GM21515 (cell line): Measurements from ENCODE around the gene ANK2.
A peak's percentile ranks its signal among the peaks of the same experiment; 100 is the strongest.

Source experiments
- ATAC-seq: cut with Tn5 transposase; IDR thresholded peaks from one replicate; pipeline ENCODE4 v1.9.1; 2021; ENCODE audit not compliant: unreplicated experiment

ANK2 gene

DNA sequence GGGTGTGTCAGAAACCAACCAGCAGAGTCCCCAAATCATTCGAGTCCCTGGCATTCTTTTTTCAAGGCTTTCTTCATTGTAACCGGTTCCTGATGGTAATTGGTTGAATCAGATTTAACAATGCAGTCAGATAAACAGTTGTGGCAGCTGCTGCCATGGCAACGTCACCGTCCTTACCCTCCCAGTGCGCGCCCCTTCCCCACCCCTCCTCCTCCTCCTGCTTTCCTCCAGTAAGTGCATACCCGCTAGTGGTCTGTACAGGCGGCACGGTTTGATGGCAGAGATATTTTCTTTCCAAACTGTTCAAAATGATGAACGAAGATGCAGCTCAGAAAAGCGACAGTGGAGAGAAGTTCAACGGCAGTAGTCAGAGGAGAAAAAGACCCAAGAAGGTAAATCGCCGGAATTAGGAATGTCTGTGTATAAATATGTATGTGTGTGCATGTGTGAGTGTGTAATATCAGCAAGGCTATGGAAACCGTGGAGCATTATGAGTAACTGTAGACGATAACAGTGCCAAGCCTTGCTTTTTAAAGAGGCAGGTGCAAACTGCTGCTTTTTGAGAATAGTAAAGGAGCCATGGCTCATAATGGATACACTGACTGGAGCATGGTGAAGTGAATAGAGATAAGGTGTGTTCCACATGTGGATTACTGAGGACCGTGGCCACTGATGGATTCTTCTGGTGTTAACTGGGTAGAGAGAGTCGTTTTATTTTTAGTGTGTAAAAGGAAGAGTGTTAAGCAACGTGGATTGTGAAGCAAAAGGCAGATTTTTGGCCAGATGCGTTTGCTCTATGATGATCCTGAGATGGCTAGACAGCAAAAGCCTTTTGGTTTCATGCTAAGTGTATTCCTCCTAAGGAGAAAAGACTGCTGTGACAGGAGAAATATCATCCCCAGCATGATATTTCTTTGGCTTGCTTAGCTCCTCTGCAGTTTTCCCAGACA, at the start of gene ANK2:
TSS of gene ANK2 (plus strand) at position 233 of the 950 bp plus-strand sequence. CDS start at position 309, 76 bp downstream.
- no peak for ATAC-seq

DNA sequence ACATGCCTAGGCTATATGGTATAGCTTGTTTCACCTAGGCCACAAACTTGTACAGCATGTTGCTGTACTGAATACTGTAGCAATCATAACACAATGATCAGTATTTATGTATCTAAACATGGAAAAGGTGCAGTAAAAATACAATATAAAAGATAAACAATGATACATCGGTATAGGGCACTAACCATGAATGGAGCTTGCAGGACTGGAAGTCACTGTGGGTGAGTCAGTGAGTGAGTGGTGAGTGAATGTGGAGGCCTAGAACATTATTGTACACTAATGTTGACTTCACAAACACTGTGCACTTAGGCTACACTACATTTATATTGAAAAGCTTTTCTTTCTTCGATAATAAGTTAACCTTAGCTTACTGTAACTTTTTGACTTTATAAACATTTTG, 45.6 kb upstream of the ANK2 start:
- ATAC-seq: no peak

DNA sequence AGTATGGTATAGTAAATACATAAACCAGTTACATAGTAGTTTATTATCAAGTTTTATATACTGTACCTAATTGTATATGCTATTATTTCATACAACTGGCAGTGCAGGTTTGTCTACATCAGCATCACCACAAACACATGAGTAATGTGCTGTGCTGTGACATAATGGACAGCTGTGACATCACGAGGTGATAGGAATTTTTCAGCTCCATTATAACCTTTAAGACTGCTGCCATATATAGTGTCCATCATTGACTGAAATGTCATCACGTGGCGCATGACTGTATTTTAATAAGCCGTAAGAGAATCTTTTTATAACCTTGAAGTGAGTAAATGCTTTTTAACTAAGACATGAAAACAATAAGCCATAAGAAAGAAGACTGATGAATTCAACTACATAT, 44.8 kb upstream of the ANK2 start:
- no peak for ATAC-seq

DNA sequence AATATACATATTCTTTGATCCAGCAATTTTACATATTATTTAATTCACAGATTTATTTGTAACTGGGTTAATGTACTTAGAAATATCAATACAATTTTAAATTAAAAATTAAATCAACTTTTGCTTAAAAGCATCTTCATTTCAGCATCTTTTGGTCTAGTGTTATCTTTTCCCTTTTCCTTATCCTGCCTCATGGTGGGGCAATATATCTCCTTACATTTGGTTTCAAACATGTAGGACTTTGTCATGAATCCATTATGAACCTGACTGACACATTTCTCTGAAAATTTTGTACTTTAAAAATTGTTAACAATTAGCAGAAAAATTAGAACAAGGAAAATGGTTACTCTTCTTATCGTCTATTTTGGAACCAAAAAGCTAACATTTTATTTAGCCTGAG, 42.8 kb upstream of the ANK2 start:
- ATAC-seq: no peak

DNA sequence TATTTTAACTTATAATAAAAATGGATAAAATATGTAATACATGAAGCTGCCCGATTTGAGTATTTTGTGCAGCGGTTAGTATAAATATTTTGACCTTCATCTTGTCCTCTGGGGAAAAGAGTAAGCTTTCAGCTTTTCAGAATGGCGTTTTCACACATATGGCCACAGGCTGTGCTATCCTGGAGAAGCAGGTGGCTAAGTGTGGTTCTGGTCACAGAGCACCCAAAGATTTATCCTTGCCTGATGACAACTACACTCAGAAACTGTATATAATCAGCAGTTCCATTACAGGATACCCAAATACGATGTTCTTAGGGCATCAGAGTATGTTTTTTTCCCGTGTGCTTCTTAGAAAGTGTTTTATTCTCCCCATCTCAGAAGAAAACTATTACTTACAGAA, 42.3 kb upstream of the ANK2 start:
- ATAC-seq: no peak

DNA sequence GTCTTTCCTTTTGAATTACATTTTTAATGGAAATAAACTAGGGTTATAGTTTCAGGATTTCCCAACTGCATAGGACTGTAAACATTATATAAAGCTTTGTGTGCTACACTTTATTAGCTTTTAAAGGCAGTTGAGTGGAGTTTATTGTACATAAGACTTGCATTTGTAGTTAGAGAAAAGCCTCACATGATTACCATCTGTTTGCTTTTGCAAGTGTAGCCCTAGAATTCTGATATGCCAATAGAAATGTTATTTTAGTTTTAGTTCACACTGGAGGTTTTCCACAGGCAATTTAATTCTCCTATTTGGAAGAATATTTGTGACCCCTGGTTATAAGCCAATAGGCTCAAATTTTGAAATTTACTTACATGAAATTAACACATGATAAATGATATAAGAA, 41.3 kb upstream of the ANK2 start:
- ATAC-seq: no peak

DNA sequence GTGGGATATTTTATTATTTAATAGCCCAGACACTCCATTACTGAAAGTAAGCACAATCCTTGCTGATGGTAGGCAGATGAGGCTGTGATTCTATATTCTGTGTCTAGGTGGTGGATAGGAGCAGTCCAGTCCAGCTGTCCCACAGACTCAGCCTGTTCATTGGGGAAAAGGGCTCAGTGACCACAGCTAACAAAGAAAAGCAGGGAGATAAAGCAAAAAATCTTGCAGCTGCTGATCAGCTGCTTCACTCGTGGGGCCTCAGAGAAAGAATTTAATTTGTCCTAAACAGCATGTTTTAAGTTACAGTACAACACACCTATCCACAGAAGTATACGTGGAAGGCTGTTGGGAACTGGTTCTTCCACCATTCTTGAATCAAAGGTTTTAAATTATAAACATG, 40.7 kb upstream of the ANK2 start:
- no peak for ATAC-seq

DNA sequence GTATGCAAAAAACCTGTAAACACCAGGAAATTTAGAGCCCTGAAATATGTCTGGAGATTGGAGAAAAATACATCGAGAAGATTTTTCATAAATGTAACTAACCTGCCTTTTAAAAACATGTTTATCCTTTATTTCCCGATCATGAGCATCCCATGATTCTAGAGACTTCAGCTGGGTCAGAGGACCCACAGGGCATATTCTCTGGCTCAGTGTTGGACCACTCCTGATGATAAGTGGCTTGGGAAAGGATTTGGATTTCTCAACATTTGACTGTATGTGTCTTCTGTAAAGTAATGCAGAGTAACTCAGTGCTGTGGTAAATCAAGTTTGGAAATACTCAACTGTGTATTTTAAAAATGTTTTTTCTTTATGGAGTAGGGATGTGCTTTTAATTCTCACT, 40.0 kb upstream of the ANK2 start:
- ATAC-seq: no peak

DNA sequence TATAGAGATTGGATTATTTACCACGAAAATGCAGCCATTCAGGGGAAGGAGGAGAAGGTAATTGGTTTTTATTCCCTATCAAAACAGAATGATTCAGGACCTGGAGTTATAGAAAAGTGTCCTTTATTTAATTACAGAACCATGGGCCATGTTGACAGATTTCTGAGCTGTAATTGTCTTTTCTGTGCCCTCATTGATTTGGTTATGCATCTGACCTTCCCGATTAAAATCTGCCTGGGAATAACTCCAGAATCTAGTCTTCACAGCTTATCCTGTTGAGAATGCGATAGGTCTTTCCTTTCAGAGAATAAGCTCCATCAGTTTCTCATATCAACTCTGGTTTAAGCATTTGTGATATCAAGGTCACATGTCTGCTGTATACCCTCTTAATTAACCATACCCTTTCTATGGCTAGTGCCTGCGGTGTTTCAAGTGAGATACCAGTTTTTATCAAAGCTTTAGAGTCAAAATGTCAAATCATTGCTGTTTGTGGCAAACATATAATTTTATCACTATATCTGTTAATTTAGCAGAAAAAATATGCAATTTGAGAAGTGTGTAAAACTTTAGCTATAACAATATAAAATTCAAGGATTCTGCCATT, 37.2 kb upstream of the ANK2 start:
- no peak for ATAC-seq

DNA sequence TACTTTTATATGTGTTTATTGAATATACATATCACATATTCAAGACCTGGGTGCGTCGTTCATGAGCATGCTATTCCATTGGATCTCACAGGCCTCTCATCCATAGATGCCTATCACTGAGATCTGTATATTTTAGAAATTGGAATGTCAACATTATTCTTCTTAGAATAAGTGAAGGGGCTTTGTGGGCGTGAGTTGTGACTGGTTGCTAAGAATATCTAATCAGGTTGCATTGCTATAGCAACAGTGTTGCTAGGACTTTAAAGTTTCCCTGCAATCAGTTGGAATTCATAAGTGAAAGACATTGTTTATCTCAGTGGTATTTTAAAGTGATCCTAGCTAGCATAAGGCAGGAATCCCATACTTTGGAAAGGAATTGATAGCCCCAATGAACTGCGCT, 36.7 kb upstream of the ANK2 start:
- no peak for ATAC-seq

DNA sequence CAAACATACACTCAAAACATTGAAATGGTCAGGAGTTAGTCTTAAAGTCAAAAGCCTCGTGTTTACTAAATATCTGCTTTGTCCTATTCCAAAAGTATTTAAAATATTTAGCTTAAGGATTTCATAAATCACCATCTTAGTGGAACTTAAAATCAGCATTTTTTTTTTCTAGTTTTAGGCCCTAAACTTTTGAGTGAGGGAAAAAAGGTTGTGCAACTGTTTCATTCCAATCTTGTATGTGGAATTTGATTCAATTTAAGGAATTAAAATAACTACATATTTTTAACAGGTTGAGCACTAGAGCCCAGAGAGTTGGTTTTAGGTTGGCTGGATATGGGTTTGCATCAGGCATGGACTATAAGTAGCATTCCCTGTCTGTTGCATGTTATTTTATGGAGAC, 35.7 kb upstream of the ANK2 start:
- ATAC-seq: no peak

DNA sequence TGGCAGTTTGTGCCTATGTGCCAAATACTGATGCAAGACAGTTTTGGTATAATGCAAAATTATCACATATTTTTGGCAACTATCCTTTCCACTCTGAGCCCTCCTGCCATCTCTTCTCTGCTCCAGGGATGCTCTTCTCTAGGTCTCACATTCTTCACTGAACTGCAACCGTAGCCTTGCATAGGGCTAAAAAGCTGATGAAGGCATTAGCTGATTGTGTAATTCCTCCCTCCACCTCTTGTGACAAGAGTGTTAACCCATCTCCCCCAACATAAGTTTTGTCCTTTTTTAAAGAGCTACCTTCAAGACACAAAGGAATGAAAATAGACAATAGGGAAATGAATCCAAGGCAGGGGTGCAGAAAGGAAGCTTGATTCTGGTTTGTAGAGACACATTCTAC, 33.1 kb upstream of the ANK2 start:
- no peak for ATAC-seq

DNA sequence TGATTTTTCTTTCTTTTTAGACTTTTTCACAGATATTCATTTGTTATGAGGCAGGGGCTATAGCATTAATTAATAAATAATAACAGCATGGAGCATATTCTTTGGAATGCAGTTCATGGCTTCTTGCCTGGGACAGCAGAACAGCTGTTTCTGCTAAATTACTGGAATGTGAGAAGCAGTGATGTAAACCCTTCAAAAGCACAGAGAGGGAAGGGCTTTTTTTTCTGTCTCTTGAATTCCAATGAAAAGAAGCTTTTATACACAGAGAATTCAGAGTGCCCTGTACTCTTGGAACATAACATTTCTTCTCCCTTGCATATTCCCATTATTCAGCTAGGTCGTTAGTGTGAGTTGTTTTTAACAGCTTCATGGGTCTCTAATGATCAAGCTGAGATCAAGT, 28.5 kb upstream of the ANK2 start:
- ATAC-seq: no peak

DNA sequence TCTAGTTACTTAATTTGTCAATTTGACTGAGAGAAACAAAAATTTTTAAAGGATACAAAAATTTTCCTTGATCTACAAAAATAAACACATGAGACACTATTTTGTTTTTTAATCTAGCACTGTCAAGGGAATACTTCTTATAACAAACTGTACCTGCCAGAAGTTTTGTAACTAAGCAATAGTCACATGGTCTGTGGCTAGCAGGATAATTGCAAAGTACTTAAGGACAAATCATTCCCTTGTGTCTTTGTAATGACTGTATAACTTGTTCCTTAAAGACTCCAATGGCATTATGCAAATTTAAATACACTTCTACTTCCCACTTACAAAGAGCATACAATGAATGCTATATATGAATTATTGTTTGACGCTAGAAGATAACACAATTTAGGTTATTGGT, 25.1 kb upstream of the ANK2 start:
- no peak for ATAC-seq

DNA sequence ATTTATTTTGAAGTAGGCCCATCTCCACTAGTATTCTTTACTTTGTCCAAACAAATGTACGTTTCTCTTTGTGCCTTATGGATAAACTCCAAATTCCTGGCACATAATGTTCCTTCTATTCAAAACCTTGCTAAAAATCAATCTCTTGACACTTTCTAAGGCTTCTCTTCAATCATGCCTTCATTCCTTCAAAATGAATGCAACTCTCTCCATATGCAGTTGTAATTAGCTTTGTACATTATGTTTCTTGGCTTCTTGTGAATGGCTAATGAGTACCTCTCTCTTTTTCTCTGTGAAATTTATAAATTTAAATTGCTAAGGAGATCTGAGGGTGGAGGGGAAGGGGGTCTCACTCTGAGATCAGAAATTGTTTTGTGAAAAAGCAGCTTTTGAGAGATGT, 24.0 kb upstream of the ANK2 start:
- no peak for ATAC-seq

DNA sequence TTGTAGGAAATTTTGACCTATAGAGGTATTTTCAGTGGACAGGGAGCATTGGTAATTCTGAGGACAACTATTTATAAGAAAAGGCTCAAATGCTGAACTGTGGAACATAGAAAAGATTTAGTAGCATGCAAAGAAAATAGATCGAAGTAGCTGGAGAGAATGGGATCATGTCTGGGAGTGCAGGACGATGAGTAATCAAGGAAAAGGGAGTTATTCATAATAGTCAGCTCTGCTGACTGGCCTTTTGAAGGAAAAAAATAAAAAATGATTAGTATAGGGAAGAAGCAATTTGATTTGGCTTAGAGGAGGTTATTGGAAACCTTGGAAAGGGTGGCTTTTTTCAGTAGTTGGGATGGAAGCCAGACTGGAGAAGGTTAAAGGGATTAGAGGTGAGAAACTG, 22.9 kb upstream of the ANK2 start:
- no peak for ATAC-seq

DNA sequence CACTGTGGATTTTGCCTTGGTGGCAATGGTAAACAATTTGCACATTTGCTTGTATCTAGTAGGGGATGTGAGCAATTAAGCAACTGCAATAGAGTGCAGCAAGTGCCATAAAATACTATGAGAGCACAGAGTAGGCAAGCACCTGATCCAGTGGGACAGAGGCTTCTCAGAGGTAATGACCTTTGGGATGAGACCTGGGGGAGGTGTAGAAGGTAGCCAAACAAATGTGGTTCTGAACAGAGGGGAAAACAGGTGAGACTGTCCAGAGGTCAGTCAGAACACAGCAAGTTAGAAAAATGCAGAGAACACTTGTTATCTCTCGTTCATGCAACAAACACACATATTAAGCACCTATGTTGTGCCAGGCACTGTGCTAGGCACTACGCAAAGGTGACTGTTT, 21.4 kb upstream of the ANK2 start:
- ATAC-seq: no peak

DNA sequence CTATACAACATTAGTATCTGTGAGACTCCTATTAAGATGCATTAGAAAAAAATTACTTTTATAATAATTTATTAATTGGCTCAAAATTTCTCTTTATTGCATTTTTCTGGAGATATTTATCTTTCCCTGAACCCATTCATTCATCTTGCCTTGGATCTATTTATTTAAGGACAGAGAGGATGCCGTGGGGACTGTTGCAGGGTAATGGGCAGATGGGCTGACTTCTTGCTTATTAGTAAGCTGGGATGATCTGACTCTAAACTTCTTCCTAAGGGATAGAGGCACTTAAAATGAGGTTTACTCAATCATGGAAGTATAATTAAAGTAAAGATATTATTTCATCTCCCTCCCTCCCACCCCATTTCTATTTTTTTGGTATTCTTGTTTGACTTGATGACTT, 18.2 kb upstream of the ANK2 start:
- ATAC-seq: no peak

DNA sequence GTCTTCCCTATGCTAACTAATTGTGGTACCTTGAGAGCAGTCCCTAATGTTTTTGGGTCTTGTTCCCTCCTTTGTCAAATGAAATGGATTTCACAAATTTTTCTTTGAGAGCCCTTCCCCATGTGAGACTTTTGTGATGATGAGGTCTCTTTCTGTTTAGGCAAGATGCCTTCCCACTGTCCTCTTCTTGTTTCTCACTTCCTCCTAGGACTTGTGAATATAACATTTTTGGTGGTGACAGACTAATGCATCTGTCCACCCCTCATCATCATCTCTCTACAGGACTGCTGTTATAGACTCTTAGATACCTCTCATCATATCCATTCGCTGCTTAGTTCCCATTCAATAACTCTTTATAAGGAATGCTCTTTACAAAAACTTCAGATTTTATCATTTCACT, 8.7 kb upstream of the ANK2 start:
- peak; percentile 56 for ATAC-seq

DNA sequence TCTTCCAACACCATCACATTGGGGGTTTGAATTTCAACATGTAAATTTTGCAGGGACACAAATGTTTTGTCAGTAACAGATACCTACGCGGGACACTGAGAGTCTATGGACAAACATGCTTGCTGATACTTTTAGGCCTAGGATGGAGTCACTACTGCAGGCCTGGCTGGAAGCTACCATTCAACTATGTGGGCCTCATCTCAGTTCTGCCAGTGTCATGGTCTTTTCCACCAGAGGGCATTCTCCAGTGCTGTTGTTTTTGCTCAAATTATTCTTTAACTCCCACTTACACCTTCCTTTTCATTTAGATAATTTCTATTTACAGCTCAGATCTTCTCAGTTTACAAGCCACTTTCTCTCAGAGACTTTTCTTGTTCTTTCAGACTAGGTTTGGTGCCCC, 7.0 kb upstream of the ANK2 start:
- ATAC-seq: no peak

DNA sequence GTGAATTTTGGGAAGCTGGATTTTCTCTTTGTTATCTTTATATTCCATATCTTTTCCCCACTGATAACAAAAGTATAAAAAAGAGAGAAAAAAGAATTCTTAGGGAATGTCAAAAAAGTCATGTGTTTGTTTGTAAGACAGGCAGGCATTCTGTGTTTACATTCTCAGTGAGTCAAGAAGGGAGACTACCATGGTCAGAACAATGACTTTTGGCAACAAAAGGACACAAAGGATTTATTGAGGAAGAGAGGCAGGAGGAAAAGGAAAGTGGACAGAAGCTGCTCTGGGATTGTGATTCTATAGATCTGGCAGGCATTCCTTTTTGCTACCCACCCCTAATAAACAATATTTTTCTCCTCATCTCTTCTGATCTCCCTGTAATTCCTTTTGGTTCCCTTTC, 5.9 kb upstream of the ANK2 start:
- no peak for ATAC-seq

DNA sequence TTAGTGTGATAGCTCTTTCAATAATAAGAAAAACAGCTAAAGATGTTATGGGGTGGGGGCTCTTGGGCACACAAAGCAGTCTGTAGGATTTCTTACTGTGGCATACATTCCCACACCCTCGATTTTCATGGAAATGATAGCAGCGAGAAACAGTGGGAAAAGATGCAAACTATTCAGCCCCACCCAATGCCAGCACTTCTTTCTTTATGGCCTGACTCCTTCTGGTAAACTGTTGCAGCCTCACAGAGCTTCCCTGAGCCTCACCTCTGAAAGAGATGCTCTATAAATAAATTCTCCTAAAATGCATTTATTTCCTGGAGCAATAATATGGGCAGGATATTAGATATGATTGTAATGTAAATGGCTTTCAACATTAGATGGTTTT, 910 bp downstream of the ANK2 start:
- no peak for ATAC-seq

DNA sequence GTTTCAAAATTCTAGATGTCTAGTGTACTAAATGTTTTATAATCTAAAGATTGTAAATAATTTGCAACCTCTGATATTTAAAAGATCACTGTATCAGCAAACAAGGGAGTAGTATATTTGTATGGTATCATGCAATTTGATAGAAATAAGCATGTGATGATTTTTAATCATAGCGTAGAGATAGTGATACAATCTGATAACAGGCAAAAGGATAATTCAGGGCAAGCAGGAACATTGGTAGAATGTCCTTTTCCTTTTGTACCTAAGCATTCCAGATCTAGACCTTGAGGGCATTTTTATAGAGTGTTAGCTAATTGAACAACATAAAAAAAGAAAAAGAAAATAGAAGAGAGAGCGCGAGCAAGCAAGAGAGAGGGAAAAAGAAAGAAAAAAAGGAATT, 1.4 kb downstream of the ANK2 start:
- no peak for ATAC-seq
